ENCODE data around the gene C1orf159. TPM values are rescaled to one million over a fixed set of nuclear protein-coding genes. Genes with fewer than 3 reads are reported as not detected.

Gene C1orf159
- total RNA-seq, result 12.7 and 22.9 TPM in 2 replicates

DNA sequence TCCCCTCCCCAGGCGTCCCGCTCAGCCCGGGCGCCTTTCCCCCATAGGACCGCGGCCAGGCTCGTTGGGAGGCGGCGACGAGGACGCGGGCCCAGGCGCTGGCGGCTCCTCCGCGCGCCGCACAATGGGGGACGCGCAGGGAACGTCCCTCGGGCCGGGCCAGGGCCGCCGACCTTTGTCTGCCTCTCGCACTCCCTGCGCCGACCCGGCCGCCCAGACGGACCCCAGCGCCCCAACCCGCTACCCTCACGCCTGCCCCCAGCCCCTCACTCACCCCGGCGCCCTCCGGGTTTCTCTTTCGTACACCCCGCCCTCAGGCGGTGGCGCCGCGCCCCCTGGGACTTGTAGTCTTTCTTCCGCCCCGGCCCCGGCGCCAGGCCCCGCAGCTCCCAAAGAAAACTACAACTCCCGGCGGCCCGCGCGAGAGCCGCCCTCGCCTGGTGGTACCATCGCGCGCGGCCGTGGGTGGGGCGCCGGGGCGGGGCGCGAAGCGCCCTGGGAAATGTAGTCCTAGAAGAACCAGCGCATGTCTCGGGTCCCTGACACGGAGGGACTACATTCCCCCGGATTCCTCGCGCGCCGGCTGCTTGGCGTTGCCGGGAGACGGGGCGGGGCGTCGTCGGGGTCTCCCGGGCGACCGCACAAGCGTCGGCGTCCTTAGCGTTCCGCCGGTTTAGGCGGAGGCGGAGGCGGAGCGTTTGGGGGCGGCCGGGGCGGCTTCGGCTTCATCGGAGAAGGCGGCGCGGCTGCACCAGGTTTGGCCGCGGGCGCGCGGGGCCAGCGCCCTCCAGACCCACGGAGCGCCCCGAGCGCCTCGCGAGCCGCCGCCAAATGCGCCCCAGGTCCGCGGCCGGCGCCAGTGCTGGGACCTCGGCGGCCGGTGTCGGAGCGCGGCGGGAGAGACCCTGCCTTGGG lies at the start of gene C1orf159:
Gene C1orf159 (minus strand): TSS at position 304 of the 915 bp plus-strand sequence. CDS start 24,546 bp downstream, outside the sequence.

DNA sequence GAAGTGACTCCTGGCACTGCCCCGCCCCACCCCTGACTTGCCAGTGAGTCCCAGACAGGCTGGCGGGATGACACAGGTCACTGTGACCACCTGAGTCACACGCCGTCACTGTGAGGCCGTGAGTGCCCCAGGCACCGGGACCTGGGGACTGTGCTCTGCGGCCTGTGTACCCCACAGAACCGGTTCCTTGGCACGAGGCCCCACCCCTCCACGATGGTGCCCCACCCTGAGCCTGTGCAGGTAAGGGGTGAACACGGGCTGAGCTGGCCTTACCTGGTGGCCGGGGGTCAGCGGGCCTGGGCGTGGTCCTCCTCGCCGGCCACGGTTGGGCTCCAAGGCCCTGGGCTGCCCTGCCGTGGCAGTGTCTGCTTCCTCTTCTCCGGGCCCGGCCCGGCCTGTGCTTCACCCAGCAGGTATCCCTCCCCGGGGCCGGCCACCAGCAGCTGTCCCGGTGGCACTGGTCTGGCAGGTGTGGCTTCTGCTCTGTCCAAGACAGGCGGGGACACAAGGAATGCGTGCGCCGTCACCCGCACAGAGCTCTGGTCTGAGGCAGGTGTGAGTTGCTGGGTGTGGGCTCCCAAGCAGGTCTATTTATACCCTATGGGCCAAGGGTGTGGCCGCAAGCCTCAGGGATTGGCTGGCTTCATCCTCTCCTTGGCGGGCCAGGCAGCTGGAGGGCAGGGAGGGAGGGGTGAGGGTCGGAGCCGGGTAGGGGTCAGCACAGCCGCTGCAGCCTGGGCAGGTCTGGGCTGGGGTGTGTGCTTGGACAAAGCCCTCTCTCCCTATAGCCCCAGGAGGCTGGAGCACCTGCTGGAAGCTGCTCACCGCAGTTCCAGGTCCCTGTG lies 41.9 kb downstream of the C1orf159 start, which contains the start of gene RNF223:
Gene RNF223 (minus strand): TSS at position 564 of the 845 bp plus-strand sequence. CDS start 1,740 bp downstream, outside the sequence.

Other genes starting within 250 kb of the C1orf159 start
- gene SAMD11, start 192.2 kb downstream of the C1orf159 start, total RNA-seq, result 0.98 and 1.3 TPM in 2 replicates
- gene NOC2L, start 156.8 kb downstream of the C1orf159 start, total RNA-seq, result 115 and 127 TPM in 2 replicates
- 19.6 and 20.5 TPM in 2 replicates for gene KLHL17, start 155.5 kb downstream of the C1orf159 start, total RNA-seq
- gene PLEKHN1, start 149.6 kb downstream of the C1orf159 start, total RNA-seq, result 13.5 and 16.1 TPM in 2 replicates
- 0.35 TPM in 1 of 2 replicates, not detected in the other for gene PERM1, start 134.0 kb downstream of the C1orf159 start, total RNA-seq
- gene HES4, start 116.0 kb downstream of the C1orf159 start, total RNA-seq, result 56.3 and 58.9 TPM in 2 replicates
- gene ISG15, start 102.6 kb downstream of the C1orf159 start, total RNA-seq, result 23.9 and 28.7 TPM in 2 replicates
- gene AGRN, start 96.0 kb downstream of the C1orf159 start, total RNA-seq, result 269 and 285 TPM in 2 replicates
- gene RNF223, start 41.8 kb downstream of the C1orf159 start, total RNA-seq, result 1.3 and 2.2 TPM in 2 replicates
- gene TTLL10, start 57.8 kb upstream of the C1orf159 start, total RNA-seq, result not detected in 2 replicates
- gene TNFRSF18, start 90.5 kb upstream of the C1orf159 start, total RNA-seq, result 0.63 and 0.98 TPM in 2 replicates
- gene TNFRSF4, start 98.1 kb upstream of the C1orf159 start, total RNA-seq, result not detected in 2 replicates
- 130 TPM in 2 replicates for gene SDF4, start 115.9 kb upstream of the C1orf159 start, total RNA-seq
- gene B3GALT6, start 116.1 kb upstream of the C1orf159 start, total RNA-seq, result 23.6 and 24.7 TPM in 2 replicates
- gene C1QTNF12, start 130.6 kb upstream of the C1orf159 start, total RNA-seq, result 0.71 and 1.1 TPM in 2 replicates
- 43.3 and 56.1 TPM in 2 replicates for gene UBE2J2, start 157.8 kb upstream of the C1orf159 start, total RNA-seq
- 0.09 and 0.21 TPM in 2 replicates for gene SCNN1D, start 164.3 kb upstream of the C1orf159 start, total RNA-seq
- 33.2 and 37.7 TPM in 2 replicates for gene ACAP3, start 191.8 kb upstream of the C1orf159 start, total RNA-seq
- 63.3 and 72.2 TPM in 2 replicates for gene PUSL1, start 192.5 kb upstream of the C1orf159 start, total RNA-seq
- gene INTS11, start 208.6 kb upstream of the C1orf159 start, total RNA-seq, result 72.1 and 85.8 TPM in 2 replicates
- gene CPTP, start 208.7 kb upstream of the C1orf159 start, total RNA-seq, result 41.8 and 48.7 TPM in 2 replicates
- gene TAS1R3, start 215.2 kb upstream of the C1orf159 start, total RNA-seq, result 0.05 and 0.07 TPM in 2 replicates
- 81.8 and 99.3 TPM in 2 replicates for gene DVL1, start 233.3 kb upstream of the C1orf159 start, total RNA-seq
- 1.6 and 4.9 TPM in 2 replicates for gene MXRA8, start 242.5 kb upstream of the C1orf159 start, total RNA-seq

Measured in airway epithelial cell (primary cell).